HEK293 (cell line): ENCODE measurements around the gene FTO.

ENCODE experiments used
- CTCF ChIA-PET: fragments of 350-600 bp; formaldehyde crosslinking; extraction: SDS; loops from one replicate; lab custom pipeline; 2021; ENCODE audit warnings: antibody characterized with exemption; lab: Yijun Ruan, JAX
- POLR2A ChIA-PET: fragments of 300-600 bp; formaldehyde crosslinking; extraction: SDS; loops from one replicate; lab custom pipeline; 2020; ENCODE audit warnings: antibody characterized with exemption, inconsistent platforms; lab: Yijun Ruan, JAX
- H3K27ac ChIP-seq: fragments of 200-500 bp; sonication (Bioruptor generic); 2 replicates; pipeline ENCODE4 v1.5.1; 2014; ENCODE audit warnings: low read depth, low read length, control low read depth, inconsistent platforms; ENCODE audit errors: extremely low read depth
- H3K36me3 ChIP-seq, 2 experiments: fragments of 200-500 bp in 1 of 2; sonication (Bioruptor generic) in 1 of 2; 1 replicate in 1 of 2; 2 replicates in 1 of 2; pipeline ENCODE4 v1.5.1; 2014 to 2017; ENCODE audit warnings: inconsistent platforms in 2 of 2, low read length in 2 of 2; ENCODE audit not compliant: control insufficient read depth in 2 of 2, insufficient read depth in 1 of 2
- H3K4me1 ChIP-seq: fragments of 200-500 bp; sonication (Bioruptor generic); 2 replicates; pipeline ENCODE4 v1.5.1; 2014; ENCODE audit warnings: mild to moderate bottlenecking, low read length, inconsistent platforms; ENCODE audit not compliant: control insufficient read depth, insufficient read depth
- H3K4me3 ChIP-seq: 2 replicates; pipeline ENCODE4 v1.5.1; 2011; ENCODE audit warnings: low read depth, mild to moderate bottlenecking, control low read depth, low read length, moderate library complexity
- H3K9me3 ChIP-seq: fragments of 200-500 bp; sonication (Bioruptor generic); 2 replicates; pipeline ENCODE4 v1.5.1; 2014; ENCODE audit warnings: low read depth, low read length, inconsistent platforms; ENCODE audit not compliant: control insufficient read depth, insufficient read depth
- BCL6B ChIP-seq: fragments of 450-650 bp; formaldehyde crosslinking; IDR thresholded peaks from 2 replicates; pipeline ENCODE4 v1.5.1; 2017; ENCODE audit warnings: missing biosample characterization, missing genetic modification characterization
- GFI1B ChIP-seq: fragments of 450-650 bp; formaldehyde crosslinking; IDR thresholded peaks from 2 replicates; pipeline ENCODE4 v1.5.1; 2016; ENCODE audit warnings: missing biosample characterization, missing genetic modification characterization
- KLF1 ChIP-seq: fragments of 450-650 bp; formaldehyde crosslinking; IDR thresholded peaks from 2 replicates; pipeline ENCODE4 v1.5.1; 2016; ENCODE audit warnings: missing biosample characterization, missing genetic modification characterization
- PRDM1 ChIP-seq: fragments of 450-650 bp; formaldehyde crosslinking; IDR thresholded peaks from 2 replicates; pipeline ENCODE4; 2016; ENCODE audit warnings: missing biosample characterization, missing genetic modification characterization
- WT1 ChIP-seq: fragments of 450-650 bp; formaldehyde crosslinking; IDR thresholded peaks from 2 replicates; pipeline ENCODE4 v1.5.1; 2016; ENCODE audit warnings: missing biosample characterization, missing genetic modification characterization
- ZNF223 ChIP-seq: fragments of 450-650 bp; formaldehyde crosslinking; IDR thresholded peaks from 2 replicates; pipeline ENCODE4 v1.5.1; 2016; ENCODE audit warnings: missing biosample characterization, missing genetic modification characterization
- ZNF350 ChIP-seq: fragments of 450-650 bp; formaldehyde crosslinking; IDR thresholded peaks from 2 replicates; pipeline ENCODE4 v1.5.0; 2017; ENCODE audit warnings: missing biosample characterization, mild to moderate bottlenecking, missing genetic modification characterization
- ZNF501 ChIP-seq: fragments of 450-650 bp; formaldehyde crosslinking; IDR thresholded peaks from 2 replicates; pipeline ENCODE4 v1.5.1; 2016; ENCODE audit warnings: missing biosample characterization, missing genetic modification characterization
- ZNF561 ChIP-seq: fragments of 450-650 bp; IDR thresholded peaks from 2 replicates; pipeline ENCODE4 v1.5.1; 2018; ENCODE audit warnings: missing biosample characterization, missing genetic modification characterization, borderline replicate concordance
- ZNF623 ChIP-seq: fragments of 450-650 bp; formaldehyde crosslinking; IDR thresholded peaks from 2 replicates; pipeline ENCODE4 v1.5.1; 2016; ENCODE audit warnings: missing biosample characterization, missing genetic modification characterization
- ZNF701 ChIP-seq: fragments of 450-650 bp; formaldehyde crosslinking; IDR thresholded peaks from 2 replicates; pipeline ENCODE4 v1.5.1; 2016; ENCODE audit warnings: missing biosample characterization, missing genetic modification characterization
- ZNF704 ChIP-seq: fragments of 450-650 bp; formaldehyde crosslinking; IDR thresholded peaks from 2 replicates; pipeline ENCODE4 v1.5.1; 2016; ENCODE audit warnings: missing biosample characterization, missing genetic modification characterization
- ZNF776 ChIP-seq: fragments of 450-650 bp; formaldehyde crosslinking; IDR thresholded peaks from 2 replicates; pipeline ENCODE4 v1.5.0; 2017; ENCODE audit warnings: missing biosample characterization, missing genetic modification characterization, borderline replicate concordance
- ZXDB ChIP-seq: fragments of 450-650 bp; formaldehyde crosslinking; IDR thresholded peaks from 2 replicates; pipeline ENCODE4 v1.5.1; 2016; ENCODE audit warnings: missing biosample characterization, missing genetic modification characterization
- TF ChIP-seq, protein P1 (sequence below): fragments of 450-650 bp; formaldehyde crosslinking; IDR thresholded peaks from 2 replicates; pipeline ENCODE4 v1.5.1; 2016; ENCODE audit warnings: missing biosample characterization, missing genetic modification characterization

The FTO gene

DNA sequence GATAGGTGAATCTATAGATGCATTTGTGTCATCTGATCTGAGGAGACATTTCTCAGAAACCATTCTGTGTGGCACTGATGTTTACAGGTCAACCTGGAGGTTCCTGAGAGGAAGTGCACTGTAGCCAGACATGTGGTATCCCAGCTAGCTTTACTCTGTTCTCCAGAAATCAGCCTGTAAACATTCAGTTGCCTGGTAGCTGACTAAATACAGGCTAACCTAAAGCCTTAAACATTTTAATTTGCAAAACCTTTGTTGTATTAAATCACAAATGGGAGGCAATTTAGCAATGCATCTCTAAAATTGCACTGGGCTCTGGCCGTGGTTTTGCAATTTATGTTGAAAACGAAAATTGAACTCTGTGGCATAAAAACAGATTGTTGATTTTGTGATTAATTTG lies 207.6 kb downstream of the FTO start:
- no peak overlapping the region for H3K27ac ChIP-seq
- ChIA-PET CTCF (no interaction called here), POLR2A (no interaction called here)
- H3K4me1 ChIP-seq, result peaks cover 15% of the 10 kb centered on the region
- no peaks in the 10 kb centered on the region for H3K9me3 ChIP-seq
- H3K4me3 ChIP-seq, result no peak overlapping the region
- no peaks in the 10 kb centered on the region for H3K36me3 ChIP-seq
- TF ChIP-seq ZNF501 (tag by site-specific recombination) (no peak), ZXDB (tag by site-specific recombination) (no peak), ZNF776 (no peak)

DNA sequence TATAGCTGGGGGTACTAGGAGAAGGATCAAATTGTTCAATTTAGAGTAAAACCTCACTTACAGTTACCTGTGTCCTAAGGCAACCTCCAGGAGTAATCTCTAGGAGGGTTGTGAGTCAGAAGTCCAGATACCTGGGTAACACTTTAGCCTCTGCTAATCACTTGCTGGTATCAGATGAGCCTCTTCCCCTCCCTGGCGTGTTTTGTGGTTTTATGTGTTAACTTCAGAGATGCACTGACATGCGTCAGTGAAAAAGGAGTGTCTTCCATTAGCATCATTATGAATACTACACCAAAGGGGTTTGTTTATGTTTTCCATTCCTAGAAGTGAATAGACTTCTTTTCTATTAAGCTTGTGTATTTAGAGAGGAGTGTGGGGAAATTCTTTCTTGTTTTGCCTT lies 208.2 kb downstream of the FTO start:
- Histone ChIP-seq H3K27ac (no peak overlapping the region), H3K4me3 (no peak overlapping the region), H3K9me3 (no peaks in the 10 kb centered on the region), H3K36me3 (no peaks in the 10 kb centered on the region), H3K4me1 (peaks cover 15% of the 10 kb centered on the region)
- POLR2A ChIA-PET, result no interaction called here
- CTCF ChIA-PET, result interaction anchor here (0.6 kb wide), 1 partner anchor 138 kb away, joined by 3 read pairs; no protein-coding TSS in a partner anchor
- no peak for TF ChIP-seq GFI1B (tag by site-specific recombination)
- peak; percentile 57 for TF ChIP-seq WT1 (tag by site-specific recombination)
- TF ChIP-seq BCL6B (tag by site-specific recombination), result 0 out of 2 replicates have a peak, but pooled peaks have one; percentile 46
- no peak for TF ChIP-seq PRDM1 (tag by site-specific recombination)
- TF ChIP-seq, all 188 proteins: peak for 2

DNA sequence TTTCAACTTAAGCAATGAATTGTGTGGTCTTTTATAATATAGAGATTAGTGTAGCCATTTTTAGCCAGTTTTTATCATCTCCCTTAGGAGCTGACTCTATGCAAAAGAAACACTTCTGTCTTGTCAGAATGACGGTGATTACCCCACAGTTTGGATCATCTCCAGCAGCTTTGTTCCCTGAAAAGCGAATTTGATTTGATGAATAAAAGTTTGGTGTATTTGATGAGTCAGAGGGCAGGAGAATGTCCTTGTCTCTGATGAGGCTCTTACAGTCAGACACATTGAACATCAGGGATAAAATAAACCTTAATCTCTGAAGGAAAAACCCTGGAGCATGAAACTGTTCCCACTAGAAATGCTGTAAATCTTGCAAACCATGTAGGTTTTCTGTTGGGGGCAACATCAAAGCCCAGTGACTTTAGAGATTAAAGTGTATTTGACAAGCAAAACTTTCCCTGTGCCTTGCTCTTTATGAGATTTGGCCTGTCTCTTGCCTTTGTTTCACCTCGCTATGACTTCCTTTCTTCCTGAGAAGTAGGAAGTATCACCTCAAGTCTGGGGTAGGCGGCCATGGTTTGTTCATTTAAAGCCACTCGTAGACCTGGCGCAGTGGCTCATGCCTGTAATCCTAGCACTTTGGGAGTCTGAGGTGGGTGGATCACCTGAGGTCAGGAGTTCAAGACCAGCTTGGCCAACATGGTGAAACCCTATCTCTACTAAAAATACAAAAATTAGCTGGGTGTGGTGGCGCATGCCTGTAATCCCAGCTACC lies 209.3 kb downstream of the FTO start:
- no peak overlapping the region for H3K27ac ChIP-seq
- POLR2A ChIA-PET, result no interaction called here
- TF ChIP-seq ZNF704 (tag by site-specific recombination), result no peak
- TF ChIP-seq, protein P1, sequence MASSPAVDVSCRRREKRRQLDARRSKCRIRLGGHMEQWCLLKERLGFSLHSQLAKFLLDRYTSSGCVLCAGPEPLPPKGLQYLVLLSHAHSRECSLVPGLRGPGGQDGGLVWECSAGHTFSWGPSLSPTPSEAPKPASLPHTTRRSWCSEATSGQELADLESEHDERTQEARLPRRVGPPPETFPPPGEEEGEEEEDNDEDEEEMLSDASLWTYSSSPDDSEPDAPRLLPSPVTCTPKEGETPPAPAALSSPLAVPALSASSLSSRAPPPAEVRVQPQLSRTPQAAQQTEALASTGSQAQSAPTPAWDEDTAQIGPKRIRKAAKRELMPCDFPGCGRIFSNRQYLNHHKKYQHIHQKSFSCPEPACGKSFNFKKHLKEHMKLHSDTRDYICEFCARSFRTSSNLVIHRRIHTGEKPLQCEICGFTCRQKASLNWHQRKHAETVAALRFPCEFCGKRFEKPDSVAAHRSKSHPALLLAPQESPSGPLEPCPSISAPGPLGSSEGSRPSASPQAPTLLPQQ, result no peak
- peak; percentile 37; the same call in 1 of the 2 replicates for TF ChIP-seq KLF1
- no peak for TF ChIP-seq ZNF623
- TF ChIP-seq ZNF223 (tag by site-specific recombination), result no peak
- TF ChIP-seq ZNF701 (tag by site-specific recombination), result no peak
- no peak for TF ChIP-seq ZNF350 (tag by site-specific recombination)
- no peak for TF ChIP-seq ZNF561 (tag by site-specific recombination)

More for the DNA sequence above, 209.3 kb downstream of the FTO start:
- peaks cover 15% of the 10 kb centered on the region for H3K4me1 ChIP-seq
- no peaks in the 10 kb centered on the region for H3K9me3 ChIP-seq
- no peaks in the 10 kb centered on the region for H3K36me3 ChIP-seq
- CTCF ChIA-PET, result interaction anchor here (0.6 kb wide), 1 partner anchor 363 kb away, joined by 4 read pairs; no protein-coding TSS in a partner anchor
- H3K4me3 ChIP-seq, result no peak overlapping the region
